Measurements from ENCODE around the gene ICOS. TPM values are rescaled to one million over a fixed set of nuclear protein-coding genes. Genes with fewer than 3 reads are reported as not detected.
A peak's percentile ranks its signal among the peaks of the same experiment; 100 is the strongest.
"Not testable (repeated sequence)": the region's sequence is repeated elsewhere in the genome, so short reads cannot be mapped to it uniquely, and the experiment has no call there.

Gene ICOS
- total and polyA plus RNA-seq, 4 donors, result 0.10 to 0.49 TPM; not detected in 2

DNA sequence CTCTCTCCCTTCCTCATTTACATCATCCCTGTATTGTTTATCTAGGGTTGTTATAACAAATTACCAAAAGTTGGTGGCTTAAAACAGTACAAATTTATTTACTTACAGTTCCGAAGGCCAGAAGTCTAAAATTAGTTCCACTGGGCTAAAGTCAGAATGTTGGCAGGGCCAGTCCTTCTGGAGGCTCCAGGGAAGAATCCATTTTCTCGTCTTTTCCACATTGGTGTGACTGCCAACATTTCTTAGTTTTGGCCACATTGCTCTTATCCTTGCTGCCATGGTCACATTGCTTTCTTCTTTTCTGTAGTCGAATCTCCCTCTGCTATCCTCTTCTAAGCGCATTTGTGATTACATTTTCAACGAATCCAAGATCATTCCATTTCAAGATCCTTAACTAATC, 34.7 kb downstream of the ICOS start:
- no peak overlapping the region for H3K4me3 ChIP-seq (ENCODE audit: low read length in 2 of 2)
- H3K27ac ChIP-seq (ENCODE audit: low read depth in 1 of 2, low read length in 2 of 2), result peak overlapping the region; percentile 67 to 88
- WGBS, 2 donors, result 5 to 7% methylated on average over 5 of the region's 5 CpGs
- no peaks in the 10 kb centered on the region for H3K27me3 ChIP-seq (ENCODE audit: control insufficient read depth in 1 of 2, insufficient read depth in 2 of 2, low read length in 1 of 2)
- ATAC-seq (ENCODE audit: low FRiP score), result peak; percentile 76
- H3K36me3 ChIP-seq (ENCODE audit: control insufficient read depth in 1 of 2, insufficient read depth in 2 of 2, low read length in 1 of 2), result no peaks in the 10 kb centered on the region
- H3K4me1 ChIP-seq (ENCODE audit: control insufficient read depth in 1 of 2, insufficient read depth in 2 of 2, low read length in 2 of 2), result peaks cover 9% of the 10 kb centered on the region in 2 donors
- DNase-seq, result no peak
- H3K9me3 ChIP-seq (ENCODE audit: control insufficient read depth, low read length), result no peaks in the 10 kb centered on the region
- intact Hi-C loops (cut with DNase I), result loop anchor here in 1 of 2 donors (5.0 kb wide), 1 partner anchor 36 kb away; no protein-coding TSS in a partner anchor

DNA sequence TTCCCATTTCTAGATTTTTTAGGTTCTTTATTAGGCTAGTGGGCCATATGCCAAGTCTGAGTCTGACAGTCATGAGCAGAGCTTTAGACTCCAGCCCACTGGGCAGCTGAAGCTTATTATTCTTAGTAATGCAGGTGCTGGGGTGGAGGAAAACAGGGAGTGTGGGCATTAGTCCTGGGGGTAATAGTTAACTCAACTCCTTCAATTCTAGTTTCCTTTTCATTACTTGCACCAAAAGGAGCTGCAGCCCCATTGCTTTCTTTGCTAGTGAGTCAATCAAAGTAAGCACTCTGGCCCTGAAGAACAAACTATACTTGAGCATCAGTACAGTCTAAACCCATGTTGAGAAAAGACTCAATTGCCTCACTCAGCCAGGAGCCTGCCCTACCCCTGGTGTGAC, 35.5 kb downstream of the ICOS start:
- intact Hi-C loops (cut with DNase I), result loop anchor here in 1 of 2 donors (5.0 kb wide), 1 partner anchor 35 kb away; no protein-coding TSS in a partner anchor
- no peak for ATAC-seq (ENCODE audit: low FRiP score)
- no peak for DNase-seq
- Histone ChIP-seq H3K4me1 (ENCODE audit: control insufficient read depth in 1 of 2, insufficient read depth in 2 of 2, low read length in 2 of 2) (peaks cover 9% of the 10 kb centered on the region in 2 donors), H3K27me3 (ENCODE audit: control insufficient read depth in 1 of 2, insufficient read depth in 2 of 2, low read length in 1 of 2) (no peaks in the 10 kb centered on the region), H3K27ac (ENCODE audit: low read depth in 1 of 2, low read length in 2 of 2) (peak overlapping the region; percentile 67 to 88), H3K4me3 (ENCODE audit: low read length in 2 of 2) (no peak overlapping the region), H3K9me3 (ENCODE audit: control insufficient read depth, low read length) (no peaks in the 10 kb centered on the region), H3K36me3 (ENCODE audit: control insufficient read depth in 1 of 2, insufficient read depth in 2 of 2, low read length in 1 of 2) (no peaks in the 10 kb centered on the region)

DNA sequence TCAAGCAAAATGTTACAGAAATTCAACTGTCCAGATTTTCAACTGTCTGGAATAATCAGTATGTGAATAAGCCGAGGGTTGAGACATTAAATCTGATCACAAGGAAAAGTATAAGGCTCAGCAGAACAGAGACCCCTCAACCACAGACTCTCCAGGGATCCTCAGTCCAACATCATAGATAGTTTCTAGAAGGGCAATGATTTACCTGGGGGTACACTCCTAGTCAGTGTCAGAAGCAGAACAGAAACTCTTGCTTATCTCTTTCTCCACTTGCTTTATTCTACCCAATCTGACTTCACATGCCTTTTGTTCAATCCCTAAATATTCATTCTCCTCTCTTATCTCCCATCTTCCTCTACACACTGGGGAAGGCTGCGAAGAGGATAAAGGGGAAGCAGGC, 36.4 kb downstream of the ICOS start:
- no peaks in the 10 kb centered on the region for H3K9me3 ChIP-seq (ENCODE audit: control insufficient read depth, low read length)
- H3K36me3 ChIP-seq (ENCODE audit: control insufficient read depth in 1 of 2, insufficient read depth in 2 of 2, low read length in 1 of 2), result no peaks in the 10 kb centered on the region
- ATAC-seq (ENCODE audit: low FRiP score) (no peak), DNase-seq (no peak)
- H3K27ac ChIP-seq (ENCODE audit: low read depth in 1 of 2, low read length in 2 of 2), result no peak overlapping the region
- intact Hi-C loops (cut with DNase I), result loop anchor here in 1 of 2 donors (5.0 kb wide), 1 partner anchor 34 kb away; no protein-coding TSS in a partner anchor
- peaks cover 7 to 9% of the 10 kb centered on the region in 2 donors for H3K4me1 ChIP-seq (ENCODE audit: control insufficient read depth in 1 of 2, insufficient read depth in 2 of 2, low read length in 2 of 2)
- WGBS, 2 donors, result 95 to 96% methylated on average over 2 of the region's 2 CpGs
- no peaks in the 10 kb centered on the region for H3K27me3 ChIP-seq (ENCODE audit: control insufficient read depth in 1 of 2, insufficient read depth in 2 of 2, low read length in 1 of 2)
- no peak overlapping the region for H3K4me3 ChIP-seq (ENCODE audit: low read length in 2 of 2)

DNA sequence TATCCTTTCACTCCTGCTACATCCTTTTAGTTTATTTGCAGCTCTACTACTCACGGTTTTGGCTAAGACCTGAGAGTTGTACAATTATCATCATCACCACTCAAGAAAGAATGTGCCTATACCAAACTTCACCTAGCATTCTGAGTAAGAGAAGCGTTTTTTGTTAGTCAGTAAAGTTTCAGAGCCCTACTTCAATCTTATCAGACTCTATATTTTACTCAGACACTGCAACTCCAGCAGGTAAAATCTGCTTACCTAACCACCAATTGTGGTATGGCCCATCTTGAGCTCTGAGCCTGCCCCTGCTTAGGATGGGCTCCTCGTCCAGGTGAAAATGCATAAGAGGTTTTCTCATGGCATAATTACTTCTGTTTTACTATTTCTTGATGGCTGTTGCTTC, 37.1 kb downstream of the ICOS start:
- Histone ChIP-seq H3K27me3 (ENCODE audit: control insufficient read depth in 1 of 2, insufficient read depth in 2 of 2, low read length in 1 of 2) (no peaks in the 10 kb centered on the region), H3K36me3 (ENCODE audit: control insufficient read depth in 1 of 2, insufficient read depth in 2 of 2, low read length in 1 of 2) (no peaks in the 10 kb centered on the region), H3K4me1 (ENCODE audit: control insufficient read depth in 1 of 2, insufficient read depth in 2 of 2, low read length in 2 of 2) (peaks cover 7 to 9% of the 10 kb centered on the region in 2 donors), H3K9me3 (ENCODE audit: control insufficient read depth, low read length) (no peaks in the 10 kb centered on the region), H3K4me3 (ENCODE audit: low read length in 2 of 2) (no peak overlapping the region), H3K27ac (ENCODE audit: low read depth in 1 of 2, low read length in 2 of 2) (no peak overlapping the region)
- DNase-seq, result no peak
- intact Hi-C loops (cut with DNase I), result loop anchor here in 1 of 2 donors (5.0 kb wide), 1 partner anchor 34 kb away; no protein-coding TSS in a partner anchor
- WGBS, 2 donors, result 73 to 87% methylated on average over 3 of the region's 3 CpGs
- no peak for ATAC-seq (ENCODE audit: low FRiP score)

GRCh38 chr2:203975912-203976311, 39.3 kb downstream of the ICOS start:
- H3K27ac ChIP-seq (ENCODE audit: low read depth in 1 of 2, low read length in 2 of 2), result no peak overlapping the region
- H3K9me3 ChIP-seq (ENCODE audit: control insufficient read depth, low read length), result no peaks in the 10 kb centered on the region
- H3K27me3 ChIP-seq (ENCODE audit: control insufficient read depth in 1 of 2, insufficient read depth in 2 of 2, low read length in 1 of 2), result no peaks in the 10 kb centered on the region
- no peak for ATAC-seq (ENCODE audit: low FRiP score)
- peaks cover 5 to 7% of the 10 kb centered on the region in 2 donors for H3K4me1 ChIP-seq (ENCODE audit: control insufficient read depth in 1 of 2, insufficient read depth in 2 of 2, low read length in 2 of 2)
- intact Hi-C loops (cut with DNase I), result no loop called here
- 96 to 99% methylated on average over 2 of the region's 2 CpGs for WGBS, 2 donors
- no peaks in the 10 kb centered on the region for H3K36me3 ChIP-seq (ENCODE audit: control insufficient read depth in 1 of 2, insufficient read depth in 2 of 2, low read length in 1 of 2)
- no peak for DNase-seq
- no peak overlapping the region for H3K4me3 ChIP-seq (ENCODE audit: low read length in 2 of 2)

- Histone ChIP-seq H3K27ac (ENCODE audit: low read depth in 1 of 2, low read length in 2 of 2) (no peak overlapping the region), H3K36me3 (ENCODE audit: control insufficient read depth in 1 of 2, insufficient read depth in 2 of 2, low read length in 1 of 2) (no peaks in the 10 kb centered on the region), H3K27me3 (ENCODE audit: control insufficient read depth in 1 of 2, insufficient read depth in 2 of 2, low read length in 1 of 2) (no peaks in the 10 kb centered on the region), H3K4me3 (ENCODE audit: low read length in 2 of 2) (no peak overlapping the region), H3K9me3 (ENCODE audit: control insufficient read depth, low read length) (no peaks in the 10 kb centered on the region), H3K4me1 (ENCODE audit: control insufficient read depth in 1 of 2, insufficient read depth in 2 of 2, low read length in 2 of 2) (no peaks in the 10 kb centered on the region)
- intact Hi-C loops (cut with DNase I), result no loop called here
- ATAC-seq (ENCODE audit: low FRiP score) (no peak), DNase-seq (no peak)
- WGBS, 2 donors, result 80 to 86% methylated on average over 3 of the region's 3 CpGs
These were observed 45.7 kb downstream of the ICOS start for GRCh38 chr2:203982276-203982675.

GRCh38 chr2:203983064-203983715, 46.6 kb downstream of the ICOS start:
- 60 to 69% methylated on average over 5 of the region's 5 CpGs for WGBS, 2 donors
- intact Hi-C loops (cut with DNase I), result no loop called here
- DNase-seq, result no peak

GRCh38 chr2:203985978-203986377, 49.4 kb downstream of the ICOS start:
- intact Hi-C loops (cut with DNase I); H3K36me3 ChIP-seq (ENCODE audit: control insufficient read depth in 1 of 2, insufficient read depth in 2 of 2, low read length in 1 of 2); DNase-seq; ATAC-seq (ENCODE audit: low FRiP score); H3K4me3 ChIP-seq (ENCODE audit: low read length in 2 of 2); H3K9me3 ChIP-seq (ENCODE audit: control insufficient read depth, low read length); H3K27ac ChIP-seq (ENCODE audit: low read depth in 1 of 2, low read length in 2 of 2); H3K27me3 ChIP-seq (ENCODE audit: control insufficient read depth in 1 of 2, insufficient read depth in 2 of 2, low read length in 1 of 2); H3K4me1 ChIP-seq (ENCODE audit: control insufficient read depth in 1 of 2, insufficient read depth in 2 of 2, low read length in 2 of 2): not testable (repeated sequence)
- WGBS, 2 donors, result 88 to 100% methylated on average over 3 of the region's 3 CpGs

More at GRCh38 chr2:203983064-203983715, 46.6 kb downstream of the ICOS start:
- Histone ChIP-seq H3K4me1 (ENCODE audit: control insufficient read depth in 1 of 2, insufficient read depth in 2 of 2, low read length in 2 of 2) (no peaks in the 10 kb centered on the region), H3K4me3 (ENCODE audit: low read length in 2 of 2) (no peak overlapping the region), H3K36me3 (ENCODE audit: control insufficient read depth in 1 of 2, insufficient read depth in 2 of 2, low read length in 1 of 2) (no peaks in the 10 kb centered on the region), H3K9me3 (ENCODE audit: control insufficient read depth, low read length) (no peaks in the 10 kb centered on the region), H3K27ac (ENCODE audit: low read depth in 1 of 2, low read length in 2 of 2) (no peak overlapping the region), H3K27me3 (ENCODE audit: control insufficient read depth in 1 of 2, insufficient read depth in 2 of 2, low read length in 1 of 2) (no peaks in the 10 kb centered on the region)
- no peak for ATAC-seq (ENCODE audit: low FRiP score)

DNA sequence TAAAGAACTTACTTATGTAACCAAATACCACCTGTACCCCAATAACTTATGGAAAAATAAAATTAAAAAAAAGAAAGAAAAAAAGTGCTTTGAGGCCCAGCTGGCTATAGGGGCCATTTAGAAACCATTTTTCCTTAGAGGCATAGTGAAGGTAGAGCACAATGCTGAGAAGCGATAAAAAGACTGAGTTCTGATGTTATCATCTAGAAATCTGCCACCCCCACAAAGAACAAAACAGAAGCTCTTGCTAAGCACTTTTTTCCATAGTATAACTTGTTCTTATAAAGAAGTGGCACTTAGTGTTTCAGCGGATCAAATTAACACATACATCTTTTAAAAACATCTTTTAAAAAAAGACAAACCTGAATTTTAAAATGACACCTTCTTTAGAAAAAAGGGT, 51.4 kb downstream of the ICOS start:
- intact Hi-C loops (cut with DNase I), result no loop called here
- Histone ChIP-seq H3K4me3 (ENCODE audit: low read length in 2 of 2) (no peak overlapping the region), H3K4me1 (ENCODE audit: control insufficient read depth in 1 of 2, insufficient read depth in 2 of 2, low read length in 2 of 2) (no peaks in the 10 kb centered on the region), H3K36me3 (ENCODE audit: control insufficient read depth in 1 of 2, insufficient read depth in 2 of 2, low read length in 1 of 2) (no peaks in the 10 kb centered on the region), H3K27me3 (ENCODE audit: control insufficient read depth in 1 of 2, insufficient read depth in 2 of 2, low read length in 1 of 2) (no peaks in the 10 kb centered on the region), H3K9me3 (ENCODE audit: control insufficient read depth, low read length) (no peaks in the 10 kb centered on the region), H3K27ac (ENCODE audit: low read depth in 1 of 2, low read length in 2 of 2) (no peak overlapping the region)
- WGBS, 2 donors, result 92 to 93% methylated on average over 2 of the region's 2 CpGs
- no peak for ATAC-seq (ENCODE audit: low FRiP score)
- DNase-seq, result no peak
